GM12873 (cell line): ENCODE results near the gene GMDS.

Experiments used
- TF ChIP-seq, protein P1 (sequence below): IDR thresholded peaks from 2 replicates; pipeline ENCODE4 v1.5.1; 2012; ENCODE audit warnings: low read depth, mild to moderate bottlenecking, moderate library complexity, low read length, control low read depth; ENCODE audit not compliant: insufficient read depth; ENCODE audit errors: missing control alignments

GMDS gene

DNA sequence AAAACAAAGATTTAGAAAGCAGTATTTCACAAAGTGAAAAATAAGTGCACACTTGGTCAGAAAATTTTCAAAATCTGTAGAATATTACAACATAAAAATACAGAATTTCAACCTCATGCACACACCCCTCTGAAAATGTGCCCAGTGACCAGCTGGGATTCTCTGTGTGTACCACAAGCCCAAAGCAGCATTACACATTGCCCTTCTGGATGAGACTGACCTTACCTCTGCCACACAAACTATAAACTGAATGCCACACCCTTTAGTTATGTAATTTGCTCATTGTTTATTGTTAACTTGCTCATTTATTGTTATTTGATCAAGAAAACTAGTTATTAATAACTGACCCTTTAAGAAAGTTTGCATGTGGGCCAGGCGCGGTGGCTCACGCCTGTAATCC is 332.7 kb downstream of the GMDS start:
- TF ChIP-seq, protein P1, sequence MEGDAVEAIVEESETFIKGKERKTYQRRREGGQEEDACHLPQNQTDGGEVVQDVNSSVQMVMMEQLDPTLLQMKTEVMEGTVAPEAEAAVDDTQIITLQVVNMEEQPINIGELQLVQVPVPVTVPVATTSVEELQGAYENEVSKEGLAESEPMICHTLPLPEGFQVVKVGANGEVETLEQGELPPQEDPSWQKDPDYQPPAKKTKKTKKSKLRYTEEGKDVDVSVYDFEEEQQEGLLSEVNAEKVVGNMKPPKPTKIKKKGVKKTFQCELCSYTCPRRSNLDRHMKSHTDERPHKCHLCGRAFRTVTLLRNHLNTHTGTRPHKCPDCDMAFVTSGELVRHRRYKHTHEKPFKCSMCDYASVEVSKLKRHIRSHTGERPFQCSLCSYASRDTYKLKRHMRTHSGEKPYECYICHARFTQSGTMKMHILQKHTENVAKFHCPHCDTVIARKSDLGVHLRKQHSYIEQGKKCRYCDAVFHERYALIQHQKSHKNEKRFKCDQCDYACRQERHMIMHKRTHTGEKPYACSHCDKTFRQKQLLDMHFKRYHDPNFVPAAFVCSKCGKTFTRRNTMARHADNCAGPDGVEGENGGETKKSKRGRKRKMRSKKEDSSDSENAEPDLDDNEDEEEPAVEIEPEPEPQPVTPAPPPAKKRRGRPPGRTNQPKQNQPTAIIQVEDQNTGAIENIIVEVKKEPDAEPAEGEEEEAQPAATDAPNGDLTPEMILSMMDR, result no peak

DNA sequence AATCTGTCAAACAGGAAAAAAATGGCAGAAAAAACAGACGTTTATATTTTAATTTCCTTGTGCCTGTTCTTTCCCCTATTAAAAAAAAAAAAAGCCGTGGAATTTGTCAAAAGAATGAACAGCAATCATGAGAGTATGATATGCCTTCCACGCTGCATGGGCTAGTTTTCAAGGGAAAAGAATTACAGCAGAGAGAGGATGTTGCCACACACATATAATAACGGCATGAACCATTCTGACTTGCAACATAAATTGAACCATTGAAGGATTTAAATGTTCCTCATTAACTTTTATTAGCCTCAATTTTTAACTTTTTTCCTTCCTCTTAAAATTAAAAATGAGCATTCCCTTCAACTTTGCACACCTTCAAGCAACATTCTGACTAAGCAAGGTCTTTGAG is 333.9 kb downstream of the GMDS start:
- TF ChIP-seq, protein P1, result no peak

DNA sequence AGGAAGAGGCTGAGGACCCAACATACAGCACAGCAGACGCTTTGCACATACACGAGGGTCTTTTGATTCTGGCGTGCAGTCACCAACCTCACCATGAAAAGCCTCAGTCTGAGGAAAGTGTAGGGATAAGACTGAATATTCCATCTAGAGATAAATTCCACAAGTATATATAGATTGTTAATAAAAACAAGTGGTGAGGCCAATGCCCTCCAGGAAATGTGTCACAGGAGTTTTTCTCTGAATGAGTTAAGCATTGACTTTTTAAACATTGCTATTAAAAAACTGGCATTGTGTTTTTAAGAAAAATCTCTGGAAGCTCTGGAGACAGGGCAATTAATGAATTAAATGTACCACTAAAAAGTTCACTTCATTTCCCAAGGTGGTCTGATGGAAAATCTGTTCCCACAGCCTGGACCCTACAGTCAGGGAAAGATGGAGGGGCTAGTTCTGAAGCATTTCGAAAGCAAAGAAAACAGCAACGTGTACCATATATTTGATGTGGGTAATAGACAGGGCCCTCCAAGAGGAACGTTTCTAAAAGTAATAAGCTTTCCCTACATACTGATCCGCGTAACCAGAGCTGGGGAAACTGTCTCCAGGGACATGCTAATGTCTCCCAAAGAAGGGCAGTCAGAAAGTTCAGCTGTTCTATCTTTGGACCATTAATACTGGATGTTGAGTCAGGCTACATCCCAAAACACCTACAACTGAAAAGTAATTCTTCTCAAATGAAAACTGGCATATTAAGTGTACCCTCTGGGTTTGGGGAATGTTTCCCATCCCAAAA is 334.6 kb downstream of the GMDS start:
- TF ChIP-seq, protein P1, result no peak

DNA sequence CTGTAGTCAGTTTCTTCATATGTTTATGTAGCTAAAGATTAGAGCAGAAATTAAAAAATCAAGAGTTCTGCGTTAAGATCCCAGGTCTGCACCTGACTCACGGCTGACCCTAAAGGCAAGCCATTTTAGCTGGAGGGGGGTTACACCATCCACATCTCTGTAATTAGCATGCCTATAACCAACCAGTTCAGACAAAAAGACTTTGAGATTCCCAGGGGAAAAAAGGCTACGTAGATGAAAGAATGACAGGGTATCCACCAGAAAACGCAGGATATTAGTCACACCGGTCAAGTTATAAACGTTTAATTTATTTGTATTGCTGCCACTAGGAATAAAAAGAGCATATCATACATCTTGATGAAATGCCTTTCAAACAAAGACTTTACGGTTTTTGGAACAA is 336.6 kb downstream of the GMDS start:
- TF ChIP-seq, protein P1, result no peak

DNA sequence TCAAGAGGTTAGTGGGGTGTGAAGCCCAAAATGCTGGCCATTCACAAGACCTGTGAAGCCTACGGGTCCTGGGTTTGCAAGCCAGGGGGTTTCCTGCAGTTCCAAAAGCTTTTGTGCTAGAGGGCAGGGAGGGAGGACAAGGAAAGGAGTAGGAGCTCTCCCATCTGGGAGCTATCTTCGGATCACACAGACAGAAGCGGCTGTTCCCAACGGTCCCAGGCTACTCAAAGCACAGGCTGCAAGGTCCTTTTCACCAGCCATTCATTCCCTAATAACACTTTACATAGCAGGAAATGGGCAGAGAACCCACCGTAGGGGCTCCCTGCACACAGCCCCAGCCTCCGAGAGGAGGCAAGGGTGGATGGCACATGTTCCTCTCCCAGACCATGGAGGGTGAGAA is 338.8 kb downstream of the GMDS start:
- TF ChIP-seq, protein P1, result no peak

DNA sequence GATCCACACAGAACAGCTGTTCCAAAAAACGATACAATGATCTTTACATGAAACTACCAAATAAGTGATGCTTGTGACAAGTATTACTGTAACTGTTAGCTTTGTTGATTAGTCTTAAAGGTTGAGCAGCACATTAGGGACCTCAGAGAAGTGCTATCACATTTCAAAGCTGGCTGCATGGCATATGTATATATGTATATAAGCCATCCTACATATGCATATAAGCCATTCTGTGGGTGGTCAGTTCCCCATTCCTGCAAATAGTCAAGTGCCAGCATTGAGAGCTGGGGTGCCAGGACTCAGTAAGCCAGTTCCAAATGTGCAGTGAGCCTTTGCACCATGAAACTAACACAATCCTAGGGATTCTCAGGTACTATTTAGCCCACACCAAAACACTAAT is 339.4 kb downstream of the GMDS start:
- TF ChIP-seq, protein P1, result no peak

DNA sequence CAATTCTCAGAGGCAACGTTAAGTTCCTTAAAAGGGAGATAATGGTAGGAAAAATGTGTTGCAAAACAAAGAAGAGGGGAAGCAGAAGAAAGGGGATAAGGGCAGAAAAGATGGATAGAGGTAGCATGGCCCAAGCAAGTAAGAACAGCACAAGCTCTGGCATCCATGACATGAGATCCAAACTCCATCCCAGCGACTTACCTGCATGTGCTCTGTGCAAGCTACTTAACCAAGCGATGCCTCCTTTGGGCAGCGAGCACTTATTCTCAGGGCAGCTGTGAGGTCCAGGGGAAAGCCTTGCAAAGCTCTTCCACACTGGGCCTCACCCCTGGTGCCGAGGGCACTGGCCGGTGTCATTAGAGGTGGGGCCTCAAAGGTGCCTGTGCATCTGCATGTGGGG is 340.5 kb downstream of the GMDS start:
- TF ChIP-seq, protein P1, result no peak
